HG03060 (cell line): ENCODE results near the gene KLHL18.
A peak's percentile ranks its signal among the peaks of the same experiment; 100 is the strongest.
"Not testable (repeated sequence)": the region's sequence is repeated elsewhere in the genome, so short reads cannot be mapped to it uniquely, and the experiment has no call there.

Experiments
- ATAC-seq: cut with Tn5 transposase; IDR thresholded peaks from one replicate; pipeline ENCODE4 v1.9.1; 2021; ENCODE audit warnings: low read depth, moderate number of reproducible peaks; ENCODE audit not compliant: unreplicated experiment

The KLHL18 gene

GRCh38 chr3:47282424-47283192, at the start of gene KLHL18, which contains the start of gene KIF9:
Gene KLHL18 (plus strand): TSS chr3:47282944. CDS start chr3:47282966, 22 bp downstream.
Gene KIF9 (minus strand): TSS chr3:47282799. CDS start chr3:47277374, 5,425 bp downstream.
- peak; percentile 76 for ATAC-seq

GRCh38 chr3:47238017-47238416, 44.7 kb upstream of the KLHL18 start:
- ATAC-seq, result no peak

GRCh38 chr3:47239929-47240328, 42.8 kb upstream of the KLHL18 start:
- no peak for ATAC-seq

GRCh38 chr3:47243419-47244147, 39.2 kb upstream of the KLHL18 start:
- no peak for ATAC-seq

GRCh38 chr3:47244531-47245100, 38.1 kb upstream of the KLHL18 start:
- ATAC-seq, result no peak

- no peak for ATAC-seq
Measured at GRCh38 chr3:47245271-47245670, 37.5 kb upstream of the KLHL18 start.

GRCh38 chr3:47247131-47248064, 35.3 kb upstream of the KLHL18 start:
- no peak for ATAC-seq

GRCh38 chr3:47250309-47251060, 32.3 kb upstream of the KLHL18 start:
- ATAC-seq, result no peak

- ATAC-seq, result not testable (repeated sequence)
Measured at GRCh38 chr3:47251085-47251484, 31.7 kb upstream of the KLHL18 start.

- no peak for ATAC-seq
Measured at GRCh38 chr3:47251689-47252088, 31.1 kb upstream of the KLHL18 start.

GRCh38 chr3:47256331-47256730, 26.4 kb upstream of the KLHL18 start:
- ATAC-seq, result not testable (repeated sequence)

GRCh38 chr3:47259114-47259513, 23.6 kb upstream of the KLHL18 start:
- no peak for ATAC-seq

- ATAC-seq, result no peak
Measured at GRCh38 chr3:47260605-47261004, 22.1 kb upstream of the KLHL18 start.

GRCh38 chr3:47261301-47261700, 21.4 kb upstream of the KLHL18 start:
- no peak for ATAC-seq

- no peak for ATAC-seq
Measured at GRCh38 chr3:47265008-47265407, 17.7 kb upstream of the KLHL18 start.

- ATAC-seq, result no peak
Measured at GRCh38 chr3:47265725-47266428, 16.9 kb upstream of the KLHL18 start.

- ATAC-seq, result no peak
Measured at GRCh38 chr3:47266709-47267489, 15.8 kb upstream of the KLHL18 start.

GRCh38 chr3:47267490-47267824, 15.3 kb upstream of the KLHL18 start:
- ATAC-seq, result no peak
